Liver (tissue), 9 donors: ENCODE measurements around the gene SLC12A6. TPM values are rescaled to one million over a fixed set of nuclear protein-coding genes. Genes with fewer than 3 reads are reported as not detected.

Experiments
- DNase-seq: peaks from one replicate; pipeline ENCODE4 v3.0.0-alpha.2; 2017; ENCODE audit warnings: low spot score
- H3K27ac ChIP-seq, 2 donors: one replicate each; pipeline ENCODE4 v1.7.0; 2013; ENCODE audit warnings: inconsistent platforms in 2 of 2, low read length in 2 of 2, control low read depth in 1 of 2, low read depth in 1 of 2, mild to moderate bottlenecking in 1 of 2
- H3K27me3 ChIP-seq, 4 donors: one replicate each; pipeline versions ENCODE4 v1.6.1 to v1.7.0; 2013; ENCODE audit warnings: low read length in 3 of 4, inconsistent platforms in 1 of 4, mild to moderate bottlenecking in 1 of 4, moderate library complexity in 1 of 4; ENCODE audit not compliant: control insufficient read depth in 4 of 4, insufficient read depth in 4 of 4
- H3K36me3 ChIP-seq, 4 donors: one replicate each; pipeline versions ENCODE4 v1.6.1 to v1.7.0; 2013; ENCODE audit warnings: low read length in 3 of 4, mild to moderate bottlenecking in 3 of 4, low read depth in 1 of 4, moderate library complexity in 1 of 4; ENCODE audit not compliant: control insufficient read depth in 4 of 4, insufficient read depth in 3 of 4
- H3K4me1 ChIP-seq, 4 donors: one replicate each; pipeline versions ENCODE4 v1.6.1 to v1.7.0; 2013; ENCODE audit warnings: low read length in 3 of 4, mild to moderate bottlenecking in 3 of 4, moderate library complexity in 1 of 4; ENCODE audit not compliant: control insufficient read depth in 4 of 4, insufficient read depth in 4 of 4
- H3K4me3 ChIP-seq, 3 donors: one replicate each; pipeline versions ENCODE4 v1.6.1 to v1.7.0; 2013; ENCODE audit warnings: low read length in 3 of 3, control low read depth in 1 of 3, low read depth in 1 of 3, mild to moderate bottlenecking in 1 of 3
- H3K9ac ChIP-seq, 2 donors: one replicate each; pipeline ENCODE4 v1.7.0; 2013; ENCODE audit warnings: low read length in 2 of 2, mild to moderate bottlenecking in 2 of 2, moderate library complexity in 2 of 2, control low read depth in 1 of 2, low read depth in 1 of 2
- H3K9me3 ChIP-seq, 4 donors: one replicate each; pipeline versions ENCODE4 v1.6.1 to v1.7.0; 2013; ENCODE audit warnings: low read length in 3 of 4; ENCODE audit not compliant: control insufficient read depth in 4 of 4
- CTCF ChIP-seq: fragments of 150-350 bp; IDR thresholded peaks from 2 replicates; pipeline ENCODE4 v1.5.1; 2017; ENCODE audit warnings: improper control_type of control experiment, low read depth, low read length; ENCODE audit not compliant: missing input control
- EGR1 ChIP-seq, 2 donors: IDR thresholded peaks; 2 replicates each; pipeline ENCODE4 v1.6.1; 2016 to 2018; ENCODE audit warnings: antibody characterized with exemption in 2 of 2, low read depth in 2 of 2
- FOXA1 ChIP-seq: IDR thresholded peaks from 2 replicates; pipeline ENCODE4 v1.6.1; 2016; ENCODE audit warnings: antibody characterized with exemption
- FOXA2 ChIP-seq: IDR thresholded peaks from 2 replicates; pipeline ENCODE4 v1.6.1; 2016; ENCODE audit warnings: antibody characterized with exemption
- GABPA ChIP-seq, 2 donors: IDR thresholded peaks in 1 of 2; conservative IDR thresholded peaks in 1 of 2; 2 replicates each; pipeline ENCODE4 v1.6.1; 2016; ENCODE audit warnings: antibody characterized with exemption in 2 of 2, mild to moderate bottlenecking in 1 of 2, moderate library complexity in 1 of 2
- HNF4A ChIP-seq, 2 donors: conservative IDR thresholded peaks; 2 replicates each; pipeline ENCODE4 v1.6.1; 2016; ENCODE audit warnings: antibody characterized with exemption in 2 of 2, mild to moderate bottlenecking in 2 of 2
- HNF4G ChIP-seq: IDR thresholded peaks from 2 replicates; pipeline ENCODE4 v1.6.1; 2016; ENCODE audit warnings: antibody characterized with exemption
- JUND ChIP-seq, 2 donors: IDR thresholded peaks; 2 replicates each; pipeline ENCODE4 v1.6.1; 2016; ENCODE audit warnings: antibody characterized with exemption in 2 of 2
- MAX ChIP-seq: IDR thresholded peaks from 2 replicates; pipeline ENCODE4 v1.6.1; 2016; ENCODE audit warnings: antibody characterized with exemption
- NR2F2 ChIP-seq: IDR thresholded peaks from 2 replicates; pipeline ENCODE4 v1.6.1; 2016; ENCODE audit warnings: antibody characterized with exemption
- RAD21 ChIP-seq, 2 donors: IDR thresholded peaks; 2 replicates each; pipeline ENCODE4 v1.6.1; 2016; ENCODE audit warnings: antibody characterized with exemption in 2 of 2, mild to moderate bottlenecking in 2 of 2
- REST ChIP-seq: IDR thresholded peaks from 2 replicates; pipeline ENCODE4 v1.6.1; 2016; ENCODE audit warnings: antibody characterized with exemption, mild to moderate bottlenecking
- RXRA ChIP-seq, 2 donors: IDR thresholded peaks; 2 replicates each; pipeline ENCODE4 v1.6.1; 2017 to 2018; ENCODE audit warnings: antibody characterized with exemption in 2 of 2, mild to moderate bottlenecking in 1 of 2
- SP1 ChIP-seq: IDR thresholded peaks from 2 replicates; pipeline ENCODE4 v1.6.1; 2018; ENCODE audit warnings: antibody characterized with exemption, mild to moderate bottlenecking
- TAF1 ChIP-seq: conservative IDR thresholded peaks from 2 replicates; pipeline ENCODE4 v1.6.1; 2016; ENCODE audit warnings: antibody characterized with exemption, mild to moderate bottlenecking
- ZBTB33 ChIP-seq: IDR thresholded peaks from 2 replicates; pipeline ENCODE4 v1.6.1; 2016; ENCODE audit warnings: antibody characterized with exemption
- WGBS: extraction: QIAGEN DNeasy Blood & Tissue Kit; methylation state at CpG from one replicate; pipeline ENCODE4 v1.1.7; 2013; 5-methylcytosine and 5-hydroxymethylcytosine counted together
- polyA plus RNA-seq, 2 donors: library from polyadenylated mRNA; stranded (reverse) in 1 of 2; unstranded in 1 of 2; fragments of 200-250 nt in 1 of 2; fragments of >200 nt in 1 of 2; fragmentation: Nextera tagmentation in 1 of 2; extraction: Ambion mirVana in 1 of 2; gene quantifications; one replicate each; pipeline versions ENCODE4 v1.2.1 to v1.2.3, GENCODE V29; 2013 to 2015
- total RNA-seq, 2 donors: library from RNA; depleted of rRNA; stranded (reverse); fragments of >200 nt; gene quantifications; one replicate each; pipeline ENCODE4 v1.2.3, GENCODE V29; 2014
- donor health status: healthy.
- donor health status: healthy.
- donor health status: healthy.
- donor health status: healthy.
- donor health status: healthy.

Gene SLC12A6
- total and polyA plus RNA-seq, 4 donors, result 1.9 to 17.8 (median 7.1) TPM

- no peak for TF ChIP-seq ZBTB33
- TF ChIP-seq HNF4A (conservative IDR thresholded peaks at IDR 0.05), result no peak
- TF ChIP-seq RXRA (IDR thresholded peaks at IDR 0.05), result no peak
- no peak for TF ChIP-seq TAF1
- TF ChIP-seq RAD21 (IDR thresholded peaks at IDR 0.05), result no peak
- TF ChIP-seq JUND (IDR thresholded peaks at IDR 0.05), result no peak
- TF ChIP-seq EGR1 (IDR thresholded peaks at IDR 0.05; ENCODE audit: low read depth in 2 of 2), result no peak
- TF ChIP-seq REST, result no peak
- TF ChIP-seq SP1, result no peak
- TF ChIP-seq NR2F2, result no peak
- TF ChIP-seq HNF4G, result no peak
- no peak for TF ChIP-seq MAX
- no peak for TF ChIP-seq FOXA2
- TF ChIP-seq FOXA1, result no peak
- TF ChIP-seq CTCF, result no peak
- Histone ChIP-seq H3K27me3 (no peaks in the 10 kb centered on the region), H3K4me1 (no peaks in the 10 kb centered on the region), H3K9ac (no peak overlapping the region), H3K4me3 (no peak overlapping the region), H3K9me3 (no peaks in the 10 kb centered on the region), H3K27ac (no peak overlapping the region), H3K36me3 (peaks cover 2 to 50% (median 22%) of the 10 kb centered on the region in 4 donors)
- no peak for DNase-seq
- 85% methylated on average over 9 of the region's 9 CpGs for WGBS
Observed at GRCh38 chr15:34246276-34246976, 91.2 kb downstream of the SLC12A6 start.

GRCh38 chr15:34243226-34243625, 94.4 kb downstream of the SLC12A6 start:
- TF ChIP-seq CTCF, result no peak
- no peak for TF ChIP-seq FOXA1
- TF ChIP-seq REST, result no peak
- no peak for TF ChIP-seq HNF4A (conservative IDR thresholded peaks at IDR 0.05)
- TF ChIP-seq GABPA (IDR thresholded peaks at IDR 0.05 in 1 of 2, conservative IDR thresholded peaks at IDR 0.05 in 1 of 2), result no peak
- Histone ChIP-seq H3K4me1 (no peaks in the 10 kb centered on the region), H3K9me3 (no peaks in the 10 kb centered on the region), H3K9ac (peak overlapping the region in 1 of 2 donors; percentile 13), H3K36me3 (peaks cover 2 to 48% (median 18%) of the 10 kb centered on the region in 4 donors), H3K27me3 (no peaks in the 10 kb centered on the region), H3K27ac (no peak overlapping the region), H3K4me3 (no peak overlapping the region)
- 85% methylated on average over 3 of the region's 3 CpGs for WGBS
- no peak for DNase-seq
